ENCODE results near the gene DTD1. TPM values are rescaled to one million over a fixed set of nuclear protein-coding genes. Genes with fewer than 3 reads are reported as not detected.

DTD1 gene
- total RNA-seq, 1 experiment from 2014 or later, result 109 TPM

GRCh38 chr20:18811904-18812303, 224.1 kb downstream of the DTD1 start:
- Mint-ChIP-seq H3K4me1 (ENCODE audit: low read depth, unreplicated experiment) (no peaks in the 10 kb centered on the region), H3K36me3 (ENCODE audit: insufficient read depth, unreplicated experiment) (no peaks in the 10 kb centered on the region), H3K27me3 (ENCODE audit: insufficient read depth, unreplicated experiment) (no peaks in the 10 kb centered on the region), H3K27ac (ENCODE audit: unreplicated experiment) (no peak overlapping the region), H3K9me3 (ENCODE audit: unreplicated experiment) (no peaks in the 10 kb centered on the region), H3K4me3 (ENCODE audit: unreplicated experiment) (no peak overlapping the region)
- no TSS peak for BruUV-seq (replicated peaks)
- no peak for TF ChIP-seq CTCF (IDR thresholded peaks at IDR 0.05; ENCODE audit: insufficient read depth in 1 of 2, low read depth in 1 of 2, low read length in 1 of 2, severe bottlenecking in 1 of 2, unreplicated experiment in 1 of 2)
- CTCF ChIA-PET, result no interaction called here
- H3K27me3 ChIP-seq (replicated peaks; ENCODE audit: control insufficient read depth, insufficient read depth, low read length), result no peaks in the 10 kb centered on the region; the same call in 1 of the 2 replicates
- no peaks in the 10 kb centered on the region for H3K36me3 ChIP-seq (ENCODE audit: control insufficient read depth, insufficient read depth, low read length)
- no peak overlapping the region for H3K4me3 ChIP-seq (ENCODE audit: low read depth, low read length)
- H3K4me1 ChIP-seq, result 0 out of 2 replicates have a peak, but pooled peaks cover 3% of the 10 kb centered on the region
- DNase-seq, result no peak
- H3K9me3 ChIP-seq, result no peaks in the 10 kb centered on the region
- intact Hi-C loops (cut with micrococcal nuclease; ENCODE audit: unreplicated experiment), result no loop called here
- POLR2A ChIA-PET, result no interaction called here

DNA sequence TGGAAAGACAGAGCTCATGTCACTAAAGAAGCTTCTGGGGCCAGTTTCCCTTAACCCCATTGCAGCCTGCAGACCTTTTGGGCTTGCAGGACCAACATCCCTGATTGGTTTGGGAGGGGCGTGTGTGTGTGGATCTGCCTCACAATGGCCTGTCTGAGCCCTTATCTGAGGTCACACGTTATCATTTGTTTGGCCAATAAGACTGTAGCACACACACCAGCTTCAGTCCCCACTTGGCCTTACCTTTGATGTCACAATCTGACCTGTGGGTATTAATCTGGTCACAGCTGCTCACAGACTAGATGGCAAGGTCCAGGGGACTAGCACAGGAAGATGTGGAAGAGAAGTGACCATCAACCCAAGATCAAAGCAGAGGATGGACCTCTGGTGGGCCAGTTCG, 225.6 kb downstream of the DTD1 start, which contains the start of gene SCP2D1:
Gene SCP2D1, plus strand, starts transcription at position 301 of the 400 bp plus-strand sequence. Its CDS starts 33 bp downstream, at position 334.
- Histone ChIP-seq H3K36me3 (ENCODE audit: control insufficient read depth, insufficient read depth, low read length) (no peaks in the 10 kb centered on the region), H3K4me1 (0 out of 2 replicates have a peak, but pooled peaks cover 3% of the 10 kb centered on the region), H3K9me3 (no peaks in the 10 kb centered on the region), H3K27me3 (replicated peaks; ENCODE audit: control insufficient read depth, insufficient read depth, low read length) (no peaks in the 10 kb centered on the region; the same call in 1 of the 2 replicates), H3K4me3 (ENCODE audit: low read depth, low read length) (no peak within 1 kb of the TSS)
- ChIA-PET CTCF (no interaction called here), POLR2A (interaction anchor here (0.6 kb wide), 1 partner anchor 12 kb away, joined by 7 read pairs; no protein-coding TSS in a partner anchor)
- Mint-ChIP-seq H3K36me3 (ENCODE audit: insufficient read depth, unreplicated experiment) (no peaks in the 10 kb centered on the region), H3K27me3 (ENCODE audit: insufficient read depth, unreplicated experiment) (no peaks in the 10 kb centered on the region), H3K4me1 (ENCODE audit: low read depth, unreplicated experiment) (no peaks in the 10 kb centered on the region), H3K27ac (ENCODE audit: unreplicated experiment) (no peak within 1 kb of the TSS), H3K9me3 (ENCODE audit: unreplicated experiment) (no peaks in the 10 kb centered on the region), H3K4me3 (ENCODE audit: unreplicated experiment) (no peak within 1 kb of the TSS)
- no TSS peak for BruUV-seq (replicated peaks)
- no peak for TF ChIP-seq CTCF (IDR thresholded peaks at IDR 0.05; ENCODE audit: insufficient read depth in 1 of 2, low read depth in 1 of 2, low read length in 1 of 2, severe bottlenecking in 1 of 2, unreplicated experiment in 1 of 2)
- intact Hi-C loops (cut with micrococcal nuclease; ENCODE audit: unreplicated experiment), result no loop called here
- peak; percentile 35 to 50 for DNase-seq

- H3K9me3 Mint-ChIP-seq (ENCODE audit: unreplicated experiment), result peaks cover 8% of the 10 kb centered on the region
Measured at GRCh38 chr20:18815194-18815942, 227.5 kb downstream of the DTD1 start.

More at GRCh38 chr20:18815194-18815942, 227.5 kb downstream of the DTD1 start:
- no TSS peak for BruUV-seq (replicated peaks)
- Histone ChIP-seq H3K4me1 (0 out of 2 replicates have a peak, but pooled peaks cover 3% of the 10 kb centered on the region), H3K4me3 (ENCODE audit: low read depth, low read length) (no peak overlapping the region), H3K27me3 (replicated peaks; ENCODE audit: control insufficient read depth, insufficient read depth, low read length) (no peaks in the 10 kb centered on the region; the same call in 1 of the 2 replicates), H3K36me3 (ENCODE audit: control insufficient read depth, insufficient read depth, low read length) (no peaks in the 10 kb centered on the region), H3K9me3 (no peaks in the 10 kb centered on the region)
- H3K27ac Mint-ChIP-seq (ENCODE audit: unreplicated experiment), result no peak overlapping the region
- no peaks in the 10 kb centered on the region for H3K36me3 Mint-ChIP-seq (ENCODE audit: insufficient read depth, unreplicated experiment)
- ChIA-PET CTCF (no interaction called here), POLR2A (no interaction called here)
- intact Hi-C loops (cut with micrococcal nuclease; ENCODE audit: unreplicated experiment), result no loop called here
- H3K4me3 Mint-ChIP-seq (ENCODE audit: unreplicated experiment), result no peak overlapping the region
- no peak for TF ChIP-seq CTCF (IDR thresholded peaks at IDR 0.05; ENCODE audit: insufficient read depth in 1 of 2, low read depth in 1 of 2, low read length in 1 of 2, severe bottlenecking in 1 of 2, unreplicated experiment in 1 of 2)
- DNase-seq, result no peak
- no peaks in the 10 kb centered on the region for H3K27me3 Mint-ChIP-seq (ENCODE audit: insufficient read depth, unreplicated experiment)
- peaks cover 7% of the 10 kb centered on the region for H3K4me1 Mint-ChIP-seq (ENCODE audit: low read depth, unreplicated experiment)

Other genes with a start within 250 kb of the DTD1 start
- gene DZANK1, start 121.0 kb upstream of the DTD1 start, total RNA-seq (2022), result 8.6 and 9.6 TPM in 2 replicates
- gene POLR3F, start 120.7 kb upstream of the DTD1 start, total RNA-seq (2022), result 13.7 and 15.7 TPM in 2 replicates
- gene RBBP9, start 90.8 kb upstream of the DTD1 start, total RNA-seq (2022), result 28.3 and 34.7 TPM in 2 replicates
- gene SEC23B, start 80.1 kb upstream of the DTD1 start, total RNA-seq (2022), result 84.1 and 85.3 TPM in 2 replicates
- 96.2 and 99.3 TPM in 2 replicates for gene SMIM26, start 20.6 kb upstream of the DTD1 start, total RNA-seq (2022)
- gene SCP2D1, start 225.7 kb downstream of the DTD1 start, total RNA-seq (2022), result not detected in 2 replicates

Measured in Caco-2 (cell line).